ENCODE results near the gene WNK2.

Gene WNK2

GRCh38 chr9:93266521-93267001 is 82.6 kb downstream of the WNK2 start:
- H3K4me1 ChIP-seq = no peaks in the 10 kb centered on the region
- no peak overlapping the region for H3K4me3 ChIP-seq (ENCODE audit: low read depth, low read length)
- no peaks in the 10 kb centered on the region for H3K9me3 ChIP-seq
- no peak for TF ChIP-seq CTCF (IDR thresholded peaks at IDR 0.05; ENCODE audit: low read depth, low read length)
- DNase-seq = no peak
- no peaks in the 10 kb centered on the region for H3K27me3 ChIP-seq
- H3K36me3 ChIP-seq = no peaks in the 10 kb centered on the region

DNA sequence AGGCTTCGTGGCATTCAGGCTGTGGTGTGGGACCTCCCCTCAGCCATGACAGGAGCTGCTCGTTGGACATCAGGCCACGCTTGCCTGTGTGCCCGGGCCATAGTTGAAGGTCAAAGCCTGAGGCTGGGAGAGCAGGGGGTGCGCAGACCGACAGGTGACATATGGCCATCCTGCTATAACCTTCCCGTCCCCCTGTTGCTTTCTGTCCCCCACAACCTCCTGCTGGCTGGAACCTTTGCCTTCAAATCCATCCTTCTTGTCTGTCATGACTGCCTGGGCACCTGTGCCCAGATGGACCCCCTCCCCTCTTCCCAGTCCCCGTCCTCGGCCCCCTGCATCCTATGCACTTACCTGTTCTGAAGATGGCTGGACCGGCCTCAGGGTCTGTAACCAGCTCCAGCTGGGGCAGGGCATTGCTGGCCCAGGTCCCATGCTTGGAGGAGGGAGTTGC is 83.2 kb downstream of the WNK2 start:
- DNase-seq = no peak

GRCh38 chr9:93267681-93268505 is 84.0 kb downstream of the WNK2 start:
- no peaks in the 10 kb centered on the region for H3K4me1 ChIP-seq
- no peaks in the 10 kb centered on the region for H3K9me3 ChIP-seq
- H3K36me3 ChIP-seq = no peaks in the 10 kb centered on the region
- DNase-seq = no peak
- H3K4me3 ChIP-seq (ENCODE audit: low read depth, low read length) = no peak overlapping the region
- TF ChIP-seq CTCF (IDR thresholded peaks at IDR 0.05; ENCODE audit: low read depth, low read length) = no peak
- no peaks in the 10 kb centered on the region for H3K27me3 ChIP-seq

More for the DNA sequence above, 83.2 kb downstream of the WNK2 start:
- Histone ChIP-seq H3K4me3 (ENCODE audit: low read depth, low read length) (no peak overlapping the region), H3K4me1 (no peaks in the 10 kb centered on the region), H3K9me3 (no peaks in the 10 kb centered on the region), H3K36me3 (no peaks in the 10 kb centered on the region), H3K27me3 (no peaks in the 10 kb centered on the region)
- no peak for TF ChIP-seq CTCF (IDR thresholded peaks at IDR 0.05; ENCODE audit: low read depth, low read length)

DNA sequence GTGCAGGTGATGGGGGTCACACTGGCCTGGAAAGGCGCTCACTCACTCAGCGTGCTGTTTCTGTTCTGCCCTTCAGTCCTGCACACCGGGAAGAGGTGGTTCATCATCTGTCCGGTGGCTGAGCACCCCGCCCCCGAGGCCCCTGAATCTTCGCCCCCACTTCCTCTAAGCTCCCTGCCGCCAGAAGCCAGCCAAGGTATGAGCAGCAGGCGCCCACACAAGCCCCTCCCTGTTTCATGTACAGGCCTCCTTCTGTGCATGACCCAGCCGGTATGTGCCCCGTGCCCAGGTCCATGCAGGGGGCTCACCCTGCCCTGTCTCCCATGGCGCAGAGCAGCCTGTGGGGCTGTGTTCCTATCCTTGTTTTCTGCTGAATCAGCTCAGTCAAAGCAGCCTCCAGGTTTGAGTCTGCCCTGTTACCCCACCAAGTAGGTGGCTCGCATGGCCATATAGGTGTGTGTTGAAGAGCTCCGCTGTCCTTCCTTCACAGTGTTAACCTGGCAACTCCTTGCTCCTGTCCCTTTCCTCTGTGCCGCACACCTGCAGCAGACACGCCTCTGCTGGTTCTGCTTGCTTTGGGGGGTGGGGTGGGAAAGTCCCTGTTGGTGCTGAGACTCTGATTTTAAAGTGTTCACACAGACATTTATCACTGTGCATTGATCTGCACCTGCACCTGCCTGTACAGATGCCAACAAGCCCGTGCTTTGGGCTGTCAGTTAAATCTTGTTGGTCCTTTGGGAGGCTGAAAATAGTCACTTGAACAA is 84.8 kb downstream of the WNK2 start:
- DNase-seq = no peak
- no peaks in the 10 kb centered on the region for H3K36me3 ChIP-seq

DNA sequence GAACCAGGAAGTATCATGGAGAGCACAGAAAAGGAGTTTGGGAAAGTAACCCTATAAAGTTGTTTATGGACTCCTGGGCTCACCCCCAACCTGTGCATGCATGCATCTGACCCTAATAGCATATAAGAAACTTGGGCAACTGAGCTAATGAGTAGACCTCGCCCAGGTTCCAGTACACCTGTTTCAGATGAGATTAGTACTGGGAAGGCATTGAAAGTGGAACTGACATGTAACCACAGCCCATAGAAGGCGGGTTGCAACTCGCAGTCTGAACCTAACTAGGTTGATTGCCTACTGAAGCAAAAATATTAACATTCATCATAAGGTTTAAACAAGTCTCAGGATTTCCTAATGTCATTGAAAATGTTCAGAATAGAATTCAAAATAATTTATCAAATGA is 87.0 kb downstream of the WNK2 start:
- Histone ChIP-seq H3K9me3 (no peaks in the 10 kb centered on the region), H3K4me1 (no peaks in the 10 kb centered on the region), H3K36me3 (no peaks in the 10 kb centered on the region), H3K27me3 (no peaks in the 10 kb centered on the region), H3K4me3 (ENCODE audit: low read depth, low read length) (no peak overlapping the region)
- no peak for DNase-seq
- no peak for TF ChIP-seq CTCF (IDR thresholded peaks at IDR 0.05; ENCODE audit: low read depth, low read length)

More for the DNA sequence above, 84.8 kb downstream of the WNK2 start:
- no peak for TF ChIP-seq CTCF (IDR thresholded peaks at IDR 0.05; ENCODE audit: low read depth, low read length)
- Histone ChIP-seq H3K9me3 (no peaks in the 10 kb centered on the region), H3K4me1 (no peaks in the 10 kb centered on the region), H3K27me3 (no peaks in the 10 kb centered on the region), H3K4me3 (ENCODE audit: low read depth, low read length) (no peak overlapping the region)
